IPS DF 4.7 (cell line): ENCODE measurements around the gene SLC2A10.

ENCODE experiments used
- DNase-seq: peaks from one replicate; pipeline ENCODE4 v3.0.0-alpha.2; 2013; ENCODE audit warnings: low spot score; ENCODE audit errors: extremely low read depth

SLC2A10 gene

DNA sequence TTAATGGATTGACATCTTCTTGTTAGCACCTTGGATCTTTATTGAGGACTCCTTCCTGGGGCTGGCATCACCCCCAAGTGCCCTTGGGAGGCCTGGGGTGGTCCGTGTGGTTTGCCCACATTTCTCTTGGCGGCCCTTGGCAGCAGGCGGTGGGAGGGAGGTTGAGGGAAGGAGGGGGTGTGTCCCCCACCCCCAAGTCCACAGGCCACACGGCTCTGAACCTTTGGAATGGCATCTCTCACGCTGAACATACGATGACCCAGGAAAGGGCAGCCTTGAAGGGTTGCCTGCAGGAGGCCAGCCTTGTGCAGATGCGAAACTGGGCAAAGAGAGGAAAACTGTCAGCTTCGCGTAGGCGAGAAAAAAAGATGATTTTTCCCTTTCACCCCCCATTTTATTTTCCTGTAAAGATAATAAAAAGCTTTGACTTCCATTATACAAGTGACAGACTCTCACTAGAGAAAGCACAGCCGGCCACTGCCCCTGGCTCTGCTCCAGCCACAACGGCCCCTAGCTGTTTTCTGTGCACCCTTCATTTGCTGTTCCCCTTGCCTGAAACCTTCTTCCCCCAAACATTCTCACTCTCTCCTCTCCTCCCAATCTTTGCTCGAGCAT is 56.2 kb downstream of the SLC2A10 start:
- no peak for DNase-seq

DNA sequence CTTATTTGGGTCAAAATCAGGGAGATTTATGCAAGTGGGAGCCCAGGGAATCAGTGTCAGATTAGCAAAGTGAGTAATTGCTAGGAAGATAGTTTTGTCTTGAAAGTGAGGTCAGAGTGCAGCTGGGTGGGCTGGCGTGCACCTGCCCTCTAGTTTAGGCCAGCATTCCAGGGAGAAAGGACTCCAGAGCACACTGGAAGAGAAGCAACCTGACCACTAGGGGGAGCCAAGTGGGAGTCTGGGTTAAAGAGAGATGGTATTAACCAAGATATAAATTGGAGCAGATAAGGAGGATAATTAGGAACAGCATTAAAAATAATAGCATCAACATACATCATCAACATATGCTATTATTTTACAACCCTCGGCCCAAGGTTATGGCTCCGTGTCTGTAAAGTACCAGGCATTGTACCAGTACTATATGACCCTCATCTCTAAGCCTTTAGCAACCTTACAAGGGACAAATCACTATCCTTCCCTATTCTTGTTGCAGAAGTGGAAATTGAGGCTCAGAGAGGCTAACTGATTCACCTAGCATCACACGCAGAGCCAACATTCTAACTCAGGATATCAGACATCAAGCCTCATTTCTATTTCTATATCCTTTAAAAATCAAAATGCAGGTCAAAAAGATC is 57.8 kb downstream of the SLC2A10 start:
- DNase-seq, result no peak

DNA sequence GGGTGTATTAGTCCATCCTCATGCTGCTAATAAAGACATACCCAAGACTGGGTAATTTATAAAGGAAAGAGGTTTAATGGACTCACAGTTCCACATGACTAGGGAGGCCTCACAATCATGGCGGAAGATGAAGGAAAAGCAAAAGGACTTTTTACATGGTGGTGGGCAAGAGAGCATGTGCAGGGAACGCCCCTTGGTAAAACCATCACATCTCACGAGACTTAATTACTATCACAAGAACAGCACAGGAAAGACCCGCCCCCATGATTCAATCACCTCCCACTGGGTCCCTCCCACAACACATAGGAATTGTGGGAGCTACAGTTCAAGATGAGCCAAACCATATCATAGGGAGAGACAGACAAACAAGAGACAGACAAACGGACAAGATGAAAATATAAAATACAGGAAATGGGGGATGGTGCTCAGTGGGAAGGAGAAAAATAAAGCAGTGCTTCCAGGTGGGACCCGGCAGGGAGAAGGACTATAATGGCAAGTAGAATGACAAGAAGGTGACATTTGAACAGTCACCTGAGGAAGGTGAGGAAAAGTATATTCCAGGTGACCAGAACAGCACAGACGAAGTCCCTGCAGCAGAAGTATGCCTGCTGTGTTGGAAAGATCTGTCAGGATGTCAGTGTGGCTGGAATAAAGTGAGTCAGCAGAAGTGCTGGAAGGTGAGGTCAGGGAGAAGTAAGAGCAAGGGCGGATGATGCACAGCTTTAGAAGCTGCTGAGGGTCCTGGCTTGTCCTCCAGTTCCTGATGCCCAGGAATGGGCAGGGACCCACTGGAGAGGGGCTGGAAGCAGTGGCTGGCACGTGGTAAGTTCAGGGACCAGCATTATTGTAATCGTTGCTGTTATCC is 61.1 kb downstream of the SLC2A10 start:
- DNase-seq, result no peak

DNA sequence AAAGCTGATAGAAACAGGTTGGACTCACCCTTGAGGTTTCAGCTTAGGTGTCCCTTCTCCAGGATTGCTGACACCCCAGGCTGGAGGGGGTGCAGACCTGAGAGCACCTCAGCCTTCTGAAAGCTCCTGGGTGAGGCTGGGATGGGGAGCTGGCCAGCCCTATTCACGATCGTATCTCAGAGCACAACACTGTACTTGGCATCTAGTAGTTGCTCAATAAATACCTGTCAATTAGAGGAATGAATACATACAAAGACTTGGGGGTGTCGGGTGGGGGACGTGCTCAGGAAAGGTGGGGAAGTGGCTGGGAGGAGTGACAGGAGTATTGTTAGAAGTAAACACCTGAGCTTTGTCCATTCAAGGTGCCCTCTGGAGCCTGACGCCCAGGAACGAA is 61.7 kb downstream of the SLC2A10 start:
- no peak for DNase-seq

DNA sequence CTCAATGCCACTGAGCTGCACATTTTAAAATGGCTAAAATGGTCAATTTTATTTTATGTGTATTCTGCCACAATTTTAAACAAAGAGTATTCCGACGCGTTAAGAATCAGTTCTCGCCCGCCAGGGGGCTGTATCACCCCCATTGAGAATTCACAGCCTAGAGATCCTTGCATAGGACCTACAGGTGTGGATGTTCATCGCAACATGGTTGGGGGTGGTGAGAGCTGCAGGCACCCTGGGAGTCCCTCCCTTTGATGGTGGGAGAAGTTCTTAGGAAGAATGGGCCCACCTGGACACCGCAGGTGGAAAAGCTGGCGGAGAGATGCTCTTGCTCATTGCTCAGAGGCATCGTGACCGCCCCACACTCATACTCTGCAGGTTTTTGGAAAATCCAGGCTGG is 63.5 kb downstream of the SLC2A10 start:
- DNase-seq, result no peak

DNA sequence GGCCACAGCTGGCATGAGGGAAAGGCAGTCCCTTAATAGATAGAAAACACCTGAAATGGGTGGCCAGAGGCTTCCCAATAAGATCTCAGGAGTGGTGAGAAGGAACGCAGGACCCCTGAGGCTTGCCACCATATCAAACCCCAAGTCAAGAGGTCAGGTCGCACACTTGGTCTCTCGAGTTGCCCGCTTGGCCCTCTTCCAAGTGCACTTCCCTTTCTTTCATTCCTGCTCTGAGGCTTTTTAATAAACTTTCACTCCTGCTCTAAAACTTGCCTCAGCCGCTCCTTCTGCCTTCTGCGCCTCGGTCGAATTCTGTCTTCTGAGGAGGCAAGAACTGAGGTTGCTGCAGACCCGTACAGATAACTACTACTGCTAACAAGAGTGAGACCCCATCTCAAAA is 64.2 kb downstream of the SLC2A10 start:
- no peak for DNase-seq

DNA sequence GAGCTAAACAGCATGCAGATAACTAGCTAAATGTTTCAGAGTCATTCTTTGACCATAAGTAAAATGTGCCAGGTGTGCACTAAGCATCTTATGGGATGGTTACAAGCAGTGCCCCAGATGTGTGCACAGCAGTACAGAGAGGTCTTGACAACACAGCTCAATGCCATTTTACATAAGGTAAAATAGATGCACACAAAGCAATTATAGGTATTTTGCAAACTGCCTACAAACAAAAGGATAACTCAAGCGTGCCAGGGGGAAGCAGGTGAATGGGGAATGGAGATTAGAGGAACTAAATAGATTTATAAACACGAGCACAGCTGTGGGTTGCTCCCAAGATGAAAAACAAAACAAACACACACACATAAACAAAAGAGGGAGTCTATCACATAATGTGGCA is 64.8 kb downstream of the SLC2A10 start:
- no peak for DNase-seq

DNA sequence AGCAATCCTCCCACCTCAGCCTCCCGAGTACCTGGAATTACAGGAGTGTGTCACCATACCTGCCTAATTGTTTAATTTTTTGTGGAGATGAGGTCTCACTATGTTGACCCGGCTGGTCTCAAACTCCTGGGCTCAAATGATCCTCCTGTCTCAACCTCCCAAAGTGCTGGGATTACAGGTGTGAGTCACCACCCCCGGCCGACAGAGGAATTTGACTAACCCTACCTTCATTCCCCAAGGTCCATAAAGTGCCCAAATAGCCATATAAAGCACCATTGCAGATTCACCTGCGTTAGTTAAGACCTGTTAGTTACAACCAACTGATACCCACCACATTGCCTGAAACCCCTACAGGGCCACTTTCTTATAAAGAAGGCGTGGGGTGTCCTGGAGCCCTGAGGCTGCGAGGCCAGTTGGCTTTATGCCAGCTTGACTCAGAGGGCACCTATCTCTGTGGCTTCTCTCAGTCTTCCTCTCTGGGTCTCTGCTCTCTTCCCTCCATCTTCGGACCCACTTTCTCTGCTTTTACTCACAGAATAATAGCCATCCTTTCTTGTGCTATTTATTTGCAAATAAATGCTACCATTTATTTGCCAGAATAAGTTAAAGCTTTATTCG is 65.6 kb downstream of the SLC2A10 start:
- DNase-seq, result no peak

DNA sequence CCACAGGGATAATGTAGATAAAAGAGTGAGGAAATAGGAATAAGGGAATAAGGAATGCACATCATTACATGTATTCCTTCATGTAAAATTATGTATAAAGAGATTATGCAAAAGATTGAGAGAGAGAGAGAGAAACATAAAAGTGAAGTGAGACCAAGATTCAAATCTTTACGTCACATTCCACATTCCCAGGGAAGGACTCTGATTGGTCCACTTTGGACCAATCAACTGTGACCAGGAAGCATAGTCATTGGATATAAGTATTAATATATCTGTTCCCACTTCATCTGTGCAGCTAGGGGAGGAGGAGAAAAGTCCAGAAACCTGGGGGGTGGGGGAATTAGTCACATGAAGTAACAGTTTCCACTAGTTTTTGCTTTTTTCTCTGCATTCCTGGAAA is 66.4 kb downstream of the SLC2A10 start:
- DNase-seq, result no peak

DNA sequence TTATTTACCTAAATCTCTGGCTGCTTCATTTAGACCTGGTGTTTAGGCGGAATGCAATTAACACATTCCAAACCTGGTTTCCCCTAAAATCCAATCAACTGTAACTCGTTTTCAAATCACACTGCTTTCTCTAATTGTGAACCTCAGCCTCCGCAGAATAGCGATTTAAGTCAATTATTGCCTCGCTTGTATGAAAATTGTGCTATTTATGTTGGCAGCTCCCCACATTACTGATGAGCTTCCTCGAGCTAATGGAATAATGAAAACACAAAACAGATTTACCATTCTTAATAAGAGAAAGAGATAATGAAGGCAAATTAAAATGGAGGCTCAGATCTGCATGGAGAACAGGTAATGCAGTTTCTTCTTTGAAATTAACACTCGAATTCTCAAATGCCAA is 67.9 kb downstream of the SLC2A10 start:
- no peak for DNase-seq

DNA sequence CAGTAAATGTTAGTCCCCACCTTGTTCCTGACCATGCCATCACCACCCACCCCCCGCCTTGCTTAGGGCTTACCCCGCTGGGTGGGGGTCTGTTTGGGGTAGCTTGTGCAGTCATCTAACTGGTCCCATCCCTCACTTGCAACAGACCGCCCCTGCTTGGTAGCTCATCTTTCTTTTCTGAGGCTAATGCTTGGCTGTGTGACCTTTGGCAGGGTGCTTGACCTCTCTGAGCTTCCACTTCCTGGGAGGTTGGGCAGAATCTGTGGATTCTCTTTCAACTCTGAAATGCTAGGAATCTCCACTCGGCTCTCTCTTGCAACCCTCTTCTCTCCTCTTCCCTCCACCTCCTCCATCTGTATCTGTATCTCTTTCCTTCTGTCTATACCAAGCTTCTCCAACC is 70.4 kb downstream of the SLC2A10 start:
- no peak for DNase-seq

DNA sequence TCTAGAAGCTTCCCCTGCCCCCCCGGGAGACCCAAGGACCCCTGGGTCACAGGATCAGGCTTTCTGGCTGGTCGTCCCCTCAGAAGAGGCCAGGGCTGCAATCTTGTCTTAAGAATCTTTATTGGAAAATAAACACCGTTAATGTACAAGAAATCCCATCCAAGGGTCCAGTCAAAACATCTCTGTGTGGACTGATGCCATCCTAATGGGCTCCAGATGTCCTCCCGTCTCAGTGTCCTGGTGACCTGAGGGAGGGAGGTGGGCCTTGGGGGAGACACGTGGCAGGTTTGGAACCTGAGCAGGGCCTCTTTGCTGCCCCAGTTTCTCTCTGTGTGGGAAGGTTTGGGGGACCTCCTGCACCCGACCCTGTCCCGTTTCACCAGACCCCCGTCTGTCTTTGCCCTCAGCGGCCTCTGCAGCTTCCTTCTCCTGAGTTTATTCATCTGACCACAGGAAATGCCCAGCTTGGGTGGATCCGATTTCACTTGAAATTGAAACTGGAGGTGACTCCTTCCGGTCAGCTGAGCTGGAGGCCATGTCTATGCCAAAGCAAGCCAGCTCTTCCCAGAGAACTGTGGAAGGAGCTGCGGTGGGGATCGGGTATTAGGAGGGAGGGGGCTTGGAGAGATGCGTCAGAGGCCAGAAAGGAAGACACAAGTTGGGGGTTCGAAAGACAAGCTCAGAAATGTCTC is 75.1 kb downstream of the SLC2A10 start:
- no peak for DNase-seq
